ENCODE measurements around the gene PEX7. TPM values are rescaled to one million over a fixed set of nuclear protein-coding genes. Genes with fewer than 3 reads are reported as not detected.
A peak's percentile ranks its signal among the peaks of the same experiment; 100 is the strongest.

The PEX7 gene
- total RNA-seq, 6 experiments from 2014 or later, result 4.8 to 8.7 (median 5.2) TPM

GRCh38 chr6:136922685-136923006 is 100.3 kb downstream of the PEX7 start:
- DNase-seq, result no peak
- H3K4me1 ChIP-seq, result peaks cover 0 to 27% (median 10%) of the 10 kb centered on the region in 4 donors
- TF ChIP-seq POLR2A (IDR thresholded peaks at IDR 0.05) (no peak), CTCF (IDR thresholded peaks at IDR 0.05) (no peak)
- intact Hi-C loops (cut with DNase I), result no loop called here
- H3K4me3 ChIP-seq, result peak overlapping the region in 1 of 3 donors; percentile 33
- H3K27ac ChIP-seq, result no peak overlapping the region
- no peak for ATAC-seq
- 0% methylated on average over 1 of the region's 29 CpGs for WGBS (ENCODE audit: insufficient coverage, low coverage, low lambda C conversion rate, missing lambda C conversion rate)
- peaks cover 11 to 20% of the 10 kb centered on the region in 2 donors for H3K27me3 ChIP-seq
- no peaks in the 10 kb centered on the region for H3K9me3 ChIP-seq
- no peaks in the 10 kb centered on the region for H3K36me3 ChIP-seq

GRCh38 chr6:136923116-136923953 is 100.9 kb downstream of the PEX7 start:
- Histone ChIP-seq H3K4me1 (peaks cover 0 to 27% (median 10%) of the 10 kb centered on the region in 4 donors), H3K9me3 (no peaks in the 10 kb centered on the region), H3K27ac (no peak overlapping the region), H3K36me3 (no peaks in the 10 kb centered on the region), H3K4me3 (no peak overlapping the region), H3K27me3 (peaks cover 11 to 20% of the 10 kb centered on the region in 2 donors)
- TF ChIP-seq POLR2A (IDR thresholded peaks at IDR 0.05) (no peak), CTCF (IDR thresholded peaks at IDR 0.05) (no peak)
- 5% methylated on average over 31 of the region's 65 CpGs for WGBS (ENCODE audit: insufficient coverage, low coverage, low lambda C conversion rate, missing lambda C conversion rate)
- intact Hi-C loops (cut with DNase I), result no loop called here
- DNase-seq, result peak in 1 of 3 donors; percentile 23
- ATAC-seq, result no peak

- no peaks in the 10 kb centered on the region for H3K9me3 ChIP-seq
- 58% methylated on average over 18 of the region's 40 CpGs for WGBS (ENCODE audit: insufficient coverage, low coverage, low lambda C conversion rate, missing lambda C conversion rate)
- H3K27me3 ChIP-seq, result peaks cover 11 to 20% of the 10 kb centered on the region in 2 donors
- DNase-seq (peak in 1 of 3 donors; percentile 19), ATAC-seq (no peak)
- no peaks in the 10 kb centered on the region for H3K36me3 ChIP-seq
- no peak overlapping the region for H3K27ac ChIP-seq
- intact Hi-C loops (cut with DNase I), result no loop called here
- peaks cover 0 to 27% (median 10%) of the 10 kb centered on the region in 4 donors for H3K4me1 ChIP-seq
- H3K4me3 ChIP-seq, result no peak overlapping the region
- TF ChIP-seq CTCF (IDR thresholded peaks at IDR 0.05) (no peak), POLR2A (IDR thresholded peaks at IDR 0.05) (no peak)
These were observed 101.7 kb downstream of the PEX7 start for GRCh38 chr6:136923954-136924673.

- TF ChIP-seq CTCF (IDR thresholded peaks at IDR 0.05) (no peak), POLR2A (IDR thresholded peaks at IDR 0.05) (no peak)
- intact Hi-C loops (cut with DNase I), result no loop called here
- H3K27ac ChIP-seq, result no peak overlapping the region
- H3K36me3 ChIP-seq, result no peaks in the 10 kb centered on the region
- WGBS (ENCODE audit: insufficient coverage, low coverage, low lambda C conversion rate, missing lambda C conversion rate), result 53% methylated on average over 2 of the region's 2 CpGs
- H3K9me3 ChIP-seq, result no peaks in the 10 kb centered on the region
- DNase-seq, result no peak
- no peak overlapping the region for H3K4me3 ChIP-seq
- H3K27me3 ChIP-seq, result peaks cover 0 to 17% of the 10 kb centered on the region in 2 donors
- ATAC-seq, result no peak
- H3K4me1 ChIP-seq, result peaks cover 0 to 15% (median 3%) of the 10 kb centered on the region in 4 donors
These were observed 104.0 kb downstream of the PEX7 start for GRCh38 chr6:136926383-136926782.
